H9 (cell line): Measurements from ENCODE around the gene NEU3. TPM values are rescaled to one million over a fixed set of nuclear protein-coding genes. Genes with fewer than 3 reads are reported as not detected.

Source experiments
- DNase-seq: peaks from one replicate; pipeline ENCODE4 v3.0.0-alpha.2; 2017
- H2AFZ ChIP-seq: one replicate; pipeline ENCODE4 v1.6.1; 2013; ENCODE audit warnings: mild to moderate bottlenecking, low read length, control low read depth, moderate library complexity
- H2AK5ac ChIP-seq: 2 replicates; pipeline ENCODE4 v1.6.1; 2013; ENCODE audit warnings: low read length, control low read depth, mixed read lengths; ENCODE audit not compliant: insufficient read length
- H2BK120ac ChIP-seq: one replicate; pipeline ENCODE4 v1.6.1; 2013; ENCODE audit warnings: low read depth, mild to moderate bottlenecking, low read length, control low read depth, inconsistent platforms; ENCODE audit not compliant: poor library complexity, severe bottlenecking
- H2BK12ac ChIP-seq: 2 replicates; pipeline ENCODE4 v1.6.1; 2013; ENCODE audit warnings: low read length, control low read depth, mixed read lengths, low read depth; ENCODE audit not compliant: insufficient read length
- H2BK15ac ChIP-seq: 2 replicates; pipeline ENCODE4 v1.6.1; 2013; ENCODE audit warnings: low read depth, low read length, control low read depth
- H2BK20ac ChIP-seq: one replicate; pipeline ENCODE4 v1.6.1; 2013; ENCODE audit warnings: low read depth, mild to moderate bottlenecking, low read length, control low read depth, inconsistent platforms; ENCODE audit not compliant: poor library complexity, severe bottlenecking
- H2BK5ac ChIP-seq: 2 replicates; pipeline ENCODE4 v1.6.1; 2013; ENCODE audit warnings: low read length, control low read depth, mixed read lengths; ENCODE audit not compliant: insufficient read length
- H3K14ac ChIP-seq: 2 replicates; pipeline ENCODE4 v1.6.1; 2013; ENCODE audit warnings: low read length, control low read depth; ENCODE audit not compliant: insufficient read depth
- H3K18ac ChIP-seq: 2 replicates; pipeline ENCODE4 v1.6.1; 2013; ENCODE audit warnings: low read depth, mild to moderate bottlenecking, mixed read lengths, low read length, control low read depth; ENCODE audit not compliant: insufficient read length
- H3K23ac ChIP-seq: 2 replicates; pipeline ENCODE4 v1.6.1; 2013; ENCODE audit warnings: low read length, control low read depth, mixed read lengths, low read depth; ENCODE audit not compliant: insufficient read length
- H3K23me2 ChIP-seq: 2 replicates; pipeline ENCODE4 v1.6.1; 2013; ENCODE audit warnings: low read depth, mild to moderate bottlenecking, mixed read lengths, low read length, control low read depth; ENCODE audit not compliant: insufficient read length, poor library complexity, severe bottlenecking
- H3K27ac ChIP-seq: 2 replicates; pipeline ENCODE4 v1.5.1; 2013; ENCODE audit warnings: low read length, control low read depth, mixed read lengths, low read depth; ENCODE audit not compliant: insufficient read length
- H3K27me3 ChIP-seq: 2 replicates; pipeline ENCODE4 v1.6.1; 2013; ENCODE audit warnings: low read length, control low read depth, inconsistent platforms; ENCODE audit not compliant: insufficient read depth
- H3K4ac ChIP-seq: 2 replicates; pipeline ENCODE4 v1.6.1; 2013; ENCODE audit warnings: low read depth, mild to moderate bottlenecking, control low read depth, inconsistent platforms, low read length, moderate library complexity
- H3K4me1 ChIP-seq: 2 replicates; pipeline ENCODE4 v1.6.1; 2013; ENCODE audit warnings: low read length, control low read depth, inconsistent platforms; ENCODE audit not compliant: insufficient read depth
- H3K4me2 ChIP-seq: 2 replicates; pipeline ENCODE4 v1.6.1; 2013; ENCODE audit warnings: low read length, control low read depth, mixed read lengths; ENCODE audit not compliant: insufficient read length, insufficient read depth
- H3K56ac ChIP-seq: 2 replicates; pipeline ENCODE4 v1.6.1; 2013; ENCODE audit warnings: low read depth, mild to moderate bottlenecking, mixed read lengths, low read length, control low read depth; ENCODE audit not compliant: insufficient read length
- H3K79me1 ChIP-seq: 2 replicates; pipeline ENCODE4 v1.6.1; 2013; ENCODE audit warnings: low read depth, mild to moderate bottlenecking, moderate library complexity, low read length, control low read depth, inconsistent platforms; ENCODE audit not compliant: insufficient read depth, poor library complexity, severe bottlenecking
- H3K79me2 ChIP-seq: 2 replicates; pipeline ENCODE4 v1.6.1; 2013; ENCODE audit warnings: low read length, control low read depth, inconsistent platforms; ENCODE audit not compliant: insufficient read depth
- H3K9ac ChIP-seq: 2 replicates; pipeline ENCODE4 v1.6.1; 2013; ENCODE audit warnings: low read length, control low read depth, mixed read lengths; ENCODE audit not compliant: insufficient read length; ENCODE audit errors: extremely low read depth
- H3K9me3 ChIP-seq: one replicate; pipeline ENCODE4 v1.6.1; 2013; ENCODE audit warnings: low read depth, low read length, inconsistent platforms; ENCODE audit not compliant: control insufficient read depth
- H3T11ph ChIP-seq: one replicate; pipeline ENCODE4 v1.6.1; 2013; ENCODE audit warnings: mild to moderate bottlenecking, low read length, control low read depth, inconsistent platforms
- H4K20me1 ChIP-seq: one replicate; pipeline ENCODE4 v1.6.1; 2013; ENCODE audit not compliant: control insufficient read depth, insufficient read length, insufficient read depth
- H4K5ac ChIP-seq: 2 replicates; pipeline ENCODE4 v1.6.1; 2013; ENCODE audit warnings: low read depth, mild to moderate bottlenecking, mixed read lengths, low read length, control low read depth; ENCODE audit not compliant: insufficient read length
- H4K8ac ChIP-seq: replicated peaks from 2 replicates; pipeline ENCODE4 v1.6.1; 2013; ENCODE audit warnings: low read length, control low read depth, mixed read lengths, low read depth; ENCODE audit not compliant: insufficient read length
- H4K91ac ChIP-seq: 2 replicates; pipeline ENCODE4 v1.6.1; 2013; ENCODE audit warnings: low read depth, mild to moderate bottlenecking, moderate library complexity, mixed read lengths, low read length, control low read depth; ENCODE audit not compliant: insufficient read length
- H3K27ac Mint-ChIP-seq, 3 experiments: 2 replicates in 2 of 3; 3 replicates in 1 of 3; pipeline ENCODE4 v1.8.0; 2020 to 2021; ENCODE audit warnings: mixed read lengths in 3 of 3, mild to moderate bottlenecking in 1 of 3, moderate library complexity in 1 of 3
- H3K27me3 Mint-ChIP-seq: 2 replicates; pipeline ENCODE4 v1.8.0; 2021; ENCODE audit warnings: low read depth, mild to moderate bottlenecking, moderate library complexity, mixed read lengths
- H3K36me3 Mint-ChIP-seq, 3 experiments: 2 replicates in 2 of 3; 3 replicates in 1 of 3; pipeline ENCODE4 v1.8.0; 2020 to 2021; ENCODE audit warnings: low read depth in 3 of 3, mixed read lengths in 3 of 3; ENCODE audit not compliant: insufficient read depth in 1 of 3
- H3K4me1 Mint-ChIP-seq, 2 experiments: 2 replicates each; pipeline ENCODE4 v1.8.0; 2020; ENCODE audit warnings: mixed read lengths in 2 of 2
- H3K4me3 Mint-ChIP-seq, 2 experiments: 2 replicates in 1 of 2; 3 replicates in 1 of 2; pipeline ENCODE4 v1.8.0; 2020 to 2021; ENCODE audit warnings: mild to moderate bottlenecking in 2 of 2, mixed read lengths in 2 of 2, moderate library complexity in 1 of 2
- H3K9me3 Mint-ChIP-seq, 2 experiments: 2 replicates in 1 of 2; 3 replicates in 1 of 2; pipeline ENCODE4 v1.8.0; 2020; ENCODE audit warnings: mild to moderate bottlenecking in 2 of 2, mixed read lengths in 2 of 2, moderate library complexity in 1 of 2
- CTCF ChIP-seq: fragments of 200-600 bp; sonication (generic); conservative IDR thresholded peaks from 3 replicates; pipeline ENCODE4 v1.8.0; 2021; ENCODE audit warnings: antibody characterized with exemption, mild to moderate bottlenecking
- WGBS: extraction: QIAGEN DNeasy Blood & Tissue Kit; methylation state at CpG from one replicate; pipeline ENCODE4 v1.1.7; 2013; ENCODE audit warnings: missing lambda C conversion rate, low lambda C conversion rate, mixed read lengths; ENCODE audit not compliant: insufficient read length; ENCODE audit errors: extremely low coverage; 5-methylcytosine and 5-hydroxymethylcytosine counted together
- total RNA-seq: library from RNA; stranded (reverse); gene quantifications from 2 replicates; pipeline ENCODE4 v1.2.1, GENCODE V29; 2021

Gene NEU3
- total RNA-seq, 1 experiment from 2014 or later = 15.9 TPM

- Histone ChIP-seq H3K27ac (no peak overlapping the region), H3K56ac (no peak overlapping the region), H3K4ac (no peak overlapping the region), H4K5ac (no peak overlapping the region), H2BK15ac (no peak overlapping the region), H2AK5ac (no peak overlapping the region), H3K4me1 (no peaks in the 10 kb centered on the region), H3K79me1 (no peaks in the 10 kb centered on the region), H2BK12ac (no peak overlapping the region), H3K27me3 (no peaks in the 10 kb centered on the region), H2AFZ (no peak overlapping the region), H3K23me2 (no peaks in the 10 kb centered on the region), H4K91ac (no peak overlapping the region), H3K79me2 (no peaks in the 10 kb centered on the region), H3K23ac (no peak overlapping the region), H3T11ph (no peak overlapping the region), H4K8ac (no peak overlapping the region), H2BK5ac (no peak overlapping the region), H3K9me3 (no peaks in the 10 kb centered on the region), H3K9ac (no peak overlapping the region), H2BK120ac (no peak overlapping the region), H3K18ac (no peak overlapping the region), H3K4me2 (no peak overlapping the region), H2BK20ac (no peak overlapping the region), H3K14ac (no peak overlapping the region), H4K20me1 (no peaks in the 10 kb centered on the region)
- Mint-ChIP-seq H3K4me3 (no peak overlapping the region), H3K27ac (no peak overlapping the region), H3K9me3 (peaks cover 5 to 6% of the 10 kb centered on the region in 2 experiments; a peak in 4 of 5 replicates), H3K4me1 (peaks cover 0 to 3% of the 10 kb centered on the region in 2 experiments; a peak in 1 of 4 replicates), H3K36me3 (peaks cover 0 to 5% (median 0%) of the 10 kb centered on the region in 3 experiments; a peak in 3 of 7 replicates), H3K27me3 (no peaks in the 10 kb centered on the region)
- TF ChIP-seq CTCF = no peak
- peak; percentile 4 for DNase-seq
- no CpG with 5 or more reads among the region's 1 CpG for WGBS
Measured at GRCh38 chr11:75025561-75025960, 36.8 kb downstream of the NEU3 start.
